Measurements from ENCODE around the gene EFCAB6.

DNA sequence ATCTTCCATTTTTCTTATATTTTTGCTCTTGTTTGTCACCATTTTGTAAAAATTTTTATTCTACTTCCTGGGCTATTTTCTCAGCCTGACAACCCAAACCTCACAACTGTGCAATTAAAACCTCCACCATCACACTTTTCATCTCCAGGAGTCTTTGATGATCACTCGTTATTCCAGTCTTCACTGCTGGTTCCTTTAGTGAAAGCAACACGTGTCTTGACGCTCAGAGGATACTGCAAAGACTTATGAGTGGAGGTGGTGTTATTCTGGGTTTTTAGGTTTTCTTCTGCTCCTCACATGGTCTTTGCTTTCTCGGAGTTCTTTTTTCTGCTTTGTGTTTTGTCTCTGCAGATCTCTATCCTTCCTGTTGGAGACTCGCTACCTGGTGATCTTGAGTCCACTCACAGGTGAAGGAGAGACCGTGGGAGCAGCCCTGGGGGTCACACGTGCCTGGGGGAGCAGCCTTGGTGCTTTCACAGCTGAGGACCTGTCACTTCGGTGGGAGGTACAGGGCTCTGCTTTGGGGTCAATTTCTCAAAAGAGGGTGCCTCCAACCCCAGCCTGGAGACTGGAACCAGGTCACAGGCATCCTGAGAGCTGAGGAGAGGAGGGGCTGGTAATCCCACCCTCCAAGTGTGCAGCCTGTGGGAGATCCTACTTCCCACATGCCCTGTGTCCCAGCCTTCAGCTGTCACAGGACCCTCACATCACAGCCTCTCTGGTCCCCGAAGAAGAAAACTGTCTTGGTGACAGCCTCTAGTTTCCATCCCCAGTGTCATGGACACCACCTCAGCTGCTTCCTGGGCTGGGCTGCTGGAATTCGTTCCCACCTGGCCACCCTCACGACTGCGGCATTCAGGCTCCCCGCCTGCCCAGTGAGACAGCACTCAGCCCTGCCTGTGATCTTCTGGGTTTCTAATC is 39.2 kb upstream of the EFCAB6 start:
- TF ChIP-seq CTCF (IDR thresholded peaks at IDR 0.05) = no peak
- TF ChIP-seq EP300 (IDR thresholded peaks at IDR 0.05; ENCODE audit: low read depth) = no peak

All from transverse colon (tissue), 3 donors.